ENCODE data around the gene FGR.

DNA sequence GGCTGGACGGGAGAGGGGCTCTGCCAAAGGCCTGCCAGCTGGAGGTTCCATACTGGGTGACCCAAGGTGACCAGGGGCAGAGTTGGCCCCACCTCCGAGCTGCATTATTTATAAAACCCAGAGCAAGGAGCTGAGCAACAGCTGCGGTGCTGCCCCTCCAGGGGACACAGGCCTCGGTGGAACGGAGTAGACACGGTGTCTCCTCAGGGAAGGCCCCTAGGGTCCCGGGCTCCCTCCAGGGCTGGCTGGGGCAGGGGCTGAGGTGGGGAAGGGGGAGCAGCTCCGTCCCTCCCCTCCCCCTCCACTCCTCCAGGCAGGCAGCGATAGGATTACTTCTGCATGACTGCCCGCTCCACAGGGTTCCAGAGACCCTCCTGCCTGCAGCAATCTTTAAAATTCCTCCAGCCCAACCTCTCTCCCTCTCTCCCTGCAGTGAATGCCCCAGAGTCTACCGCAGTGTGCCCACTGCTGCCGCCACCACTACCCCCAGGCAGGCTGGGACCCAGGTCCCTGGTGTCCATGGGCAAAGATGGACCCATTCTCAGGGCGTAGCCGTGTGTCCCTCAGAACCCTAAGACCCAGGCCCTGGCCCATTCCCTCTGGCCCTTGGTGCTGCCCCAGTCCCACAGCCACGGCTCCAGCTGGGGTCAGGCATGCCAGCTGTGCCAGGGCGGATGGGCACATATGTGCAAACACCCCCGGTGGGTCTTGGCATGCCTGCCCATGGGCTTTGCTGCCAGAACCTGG is 41.9 kb downstream of the FGR start:
- TF ChIP-seq ZFP3 (CRISPR knock-in tag; IDR thresholded peaks at IDR 0.05) (no peak), ZNF8 (CRISPR knock-in tag; IDR thresholded peaks at IDR 0.05) (no peak), TOX (CRISPR knock-in tag; IDR thresholded peaks at IDR 0.05; ENCODE audit: borderline replicate concordance) (no peak), CSDC2 (CRISPR knock-in tag; IDR thresholded peaks at IDR 0.05) (no peak), RARB (CRISPR knock-in tag; IDR thresholded peaks at IDR 0.05) (no peak)
- TF ChIP-seq, protein P1, sequence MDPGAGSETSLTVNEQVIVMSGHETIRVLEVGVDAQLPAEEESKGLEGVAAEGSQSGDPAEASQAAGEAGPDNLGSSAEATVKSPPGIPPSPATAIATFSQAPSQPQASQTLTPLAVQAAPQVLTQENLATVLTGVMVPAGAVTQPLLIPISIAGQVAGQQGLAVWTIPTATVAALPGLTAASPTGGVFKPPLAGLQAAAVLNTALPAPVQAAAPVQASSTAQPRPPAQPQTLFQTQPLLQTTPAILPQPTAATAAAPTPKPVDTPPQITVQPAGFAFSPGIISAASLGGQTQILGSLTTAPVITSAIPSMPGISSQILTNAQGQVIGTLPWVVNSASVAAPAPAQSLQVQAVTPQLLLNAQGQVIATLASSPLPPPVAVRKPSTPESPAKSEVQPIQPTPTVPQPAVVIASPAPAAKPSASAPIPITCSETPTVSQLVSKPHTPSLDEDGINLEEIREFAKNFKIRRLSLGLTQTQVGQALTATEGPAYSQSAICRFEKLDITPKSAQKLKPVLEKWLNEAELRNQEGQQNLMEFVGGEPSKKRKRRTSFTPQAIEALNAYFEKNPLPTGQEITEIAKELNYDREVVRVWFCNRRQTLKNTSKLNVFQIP (CRISPR knock-in tag; IDR thresholded peaks at IDR 0.05; ENCODE audit: borderline replicate concordance, low read depth) = no peak
